AG04449 (cell line): ENCODE measurements around the gene RGS21.

Experiments used
- CTCF ChIA-PET: fragments of 350-600 bp; formaldehyde crosslinking; extraction: SDS; loops from one replicate; lab custom pipeline; 2021; ENCODE audit warnings: antibody characterized with exemption; lab: Yijun Ruan, JAX
- POLR2A ChIA-PET: fragments of 400-600, 350-600 bp; formaldehyde crosslinking; extraction: SDS; loops from one replicate; lab custom pipeline; 2020; ENCODE audit warnings: antibody characterized with exemption, inconsistent platforms; lab: Yijun Ruan, JAX
- DNase-seq: peaks from one replicate; pipeline ENCODE4 v3.0.0-alpha.2; 2010; ENCODE audit warnings: low read depth, low spot score
- H3K4me3 ChIP-seq: 2 replicates; pipeline ENCODE4 v1.5.1; 2011; ENCODE audit warnings: low read depth, mild to moderate bottlenecking, control low read depth, low read length
- TF ChIP-seq, protein P1 (sequence below): IDR thresholded peaks from one replicate; pipeline ENCODE4 v1.5.1; 2011; ENCODE audit warnings: mild to moderate bottlenecking, moderate library complexity, low read length, control low read depth, inconsistent platforms; ENCODE audit not compliant: insufficient read depth; ENCODE audit errors: missing control alignments

The RGS21 gene

DNA sequence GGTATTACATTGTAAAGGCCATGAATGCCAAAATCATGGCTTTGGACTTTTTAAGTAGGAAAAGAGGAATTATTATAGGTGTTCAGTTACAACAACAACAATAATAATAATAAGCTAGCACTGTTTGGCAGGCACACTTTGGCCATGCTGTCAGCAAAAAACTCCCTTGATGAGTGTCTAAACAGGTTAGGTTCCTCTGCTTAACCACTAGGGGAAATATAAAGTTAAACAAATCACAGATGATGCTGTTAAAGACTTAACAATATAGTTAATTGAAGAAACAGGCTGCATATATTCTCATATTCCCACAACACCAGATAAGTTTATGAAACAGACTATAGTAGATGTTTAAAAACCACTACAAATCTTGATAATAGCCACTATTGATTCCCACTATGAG, 46.4 kb downstream of the RGS21 start:
- ChIA-PET CTCF (no interaction called here), POLR2A (no interaction called here)
- DNase-seq, result no peak
- no peak overlapping the region for H3K4me3 ChIP-seq
- TF ChIP-seq, protein P1, sequence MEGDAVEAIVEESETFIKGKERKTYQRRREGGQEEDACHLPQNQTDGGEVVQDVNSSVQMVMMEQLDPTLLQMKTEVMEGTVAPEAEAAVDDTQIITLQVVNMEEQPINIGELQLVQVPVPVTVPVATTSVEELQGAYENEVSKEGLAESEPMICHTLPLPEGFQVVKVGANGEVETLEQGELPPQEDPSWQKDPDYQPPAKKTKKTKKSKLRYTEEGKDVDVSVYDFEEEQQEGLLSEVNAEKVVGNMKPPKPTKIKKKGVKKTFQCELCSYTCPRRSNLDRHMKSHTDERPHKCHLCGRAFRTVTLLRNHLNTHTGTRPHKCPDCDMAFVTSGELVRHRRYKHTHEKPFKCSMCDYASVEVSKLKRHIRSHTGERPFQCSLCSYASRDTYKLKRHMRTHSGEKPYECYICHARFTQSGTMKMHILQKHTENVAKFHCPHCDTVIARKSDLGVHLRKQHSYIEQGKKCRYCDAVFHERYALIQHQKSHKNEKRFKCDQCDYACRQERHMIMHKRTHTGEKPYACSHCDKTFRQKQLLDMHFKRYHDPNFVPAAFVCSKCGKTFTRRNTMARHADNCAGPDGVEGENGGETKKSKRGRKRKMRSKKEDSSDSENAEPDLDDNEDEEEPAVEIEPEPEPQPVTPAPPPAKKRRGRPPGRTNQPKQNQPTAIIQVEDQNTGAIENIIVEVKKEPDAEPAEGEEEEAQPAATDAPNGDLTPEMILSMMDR, result no peak

DNA sequence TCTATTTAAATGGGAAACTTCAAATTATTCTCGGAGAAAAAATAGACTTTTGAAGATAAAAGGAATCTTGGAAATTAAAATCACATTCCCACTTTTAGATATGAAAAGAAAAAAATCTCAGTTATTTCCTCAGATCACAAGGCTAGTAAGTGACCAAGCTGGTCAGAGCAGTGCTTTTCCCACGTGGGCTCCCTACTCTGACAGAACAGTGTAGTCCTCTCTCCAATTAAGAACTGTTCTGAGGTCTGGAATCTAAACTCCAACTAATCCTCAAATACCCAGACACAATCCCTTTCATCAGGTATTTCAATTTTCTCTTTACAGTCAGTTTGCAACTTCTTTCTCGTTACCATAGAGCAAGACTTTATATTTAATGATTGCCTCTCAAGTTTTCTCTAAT, 50.6 kb downstream of the RGS21 start:
- no peak for DNase-seq
- ChIA-PET POLR2A (no interaction called here), CTCF (no interaction called here)
- TF ChIP-seq, protein P1, result no peak
- no peak overlapping the region for H3K4me3 ChIP-seq

DNA sequence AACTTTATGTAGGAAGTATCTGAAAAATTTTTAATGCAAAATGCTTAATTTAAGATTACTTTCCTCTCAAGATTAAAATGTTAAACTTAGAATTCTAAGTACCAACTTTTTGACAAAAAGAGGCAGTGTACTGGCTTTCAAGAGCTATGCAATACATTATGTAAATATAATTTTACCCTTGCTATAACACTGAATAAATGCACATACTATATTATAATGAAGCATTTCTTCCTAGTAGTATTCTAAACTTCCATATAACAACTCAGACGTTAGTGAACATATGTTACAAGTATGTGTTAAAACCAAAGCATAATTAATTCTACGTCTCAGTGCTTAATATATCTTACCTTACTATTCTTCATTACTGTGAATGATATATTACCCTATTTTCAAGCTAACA, 58.5 kb downstream of the RGS21 start:
- TF ChIP-seq, protein P1, result no peak
- POLR2A ChIA-PET, result no interaction called here
- H3K4me3 ChIP-seq, result no peak overlapping the region
- CTCF ChIA-PET, result no interaction called here
- DNase-seq, result no peak

DNA sequence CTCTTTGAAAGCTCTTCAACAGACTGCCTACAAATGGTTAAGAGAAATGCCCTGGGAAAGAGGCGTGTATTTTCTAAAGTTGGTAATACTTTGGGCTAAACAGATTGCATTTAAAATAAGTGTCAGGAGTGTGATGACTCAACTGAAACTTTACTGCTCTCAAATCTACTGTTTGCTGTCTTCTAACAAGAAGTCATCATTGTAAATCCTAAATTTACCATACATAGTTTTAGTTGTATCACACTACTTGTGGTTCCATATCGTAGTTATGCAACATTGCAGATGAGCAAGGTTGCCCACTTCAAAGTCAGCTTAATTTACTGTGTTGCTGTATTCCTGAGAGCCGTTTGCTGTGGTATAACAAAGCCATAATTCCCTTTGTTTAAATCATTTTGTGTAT, 59.6 kb downstream of the RGS21 start:
- TF ChIP-seq, protein P1, result no peak
- no peak overlapping the region for H3K4me3 ChIP-seq
- CTCF ChIA-PET, result no interaction called here
- no peak for DNase-seq
- POLR2A ChIA-PET, result no interaction called here

DNA sequence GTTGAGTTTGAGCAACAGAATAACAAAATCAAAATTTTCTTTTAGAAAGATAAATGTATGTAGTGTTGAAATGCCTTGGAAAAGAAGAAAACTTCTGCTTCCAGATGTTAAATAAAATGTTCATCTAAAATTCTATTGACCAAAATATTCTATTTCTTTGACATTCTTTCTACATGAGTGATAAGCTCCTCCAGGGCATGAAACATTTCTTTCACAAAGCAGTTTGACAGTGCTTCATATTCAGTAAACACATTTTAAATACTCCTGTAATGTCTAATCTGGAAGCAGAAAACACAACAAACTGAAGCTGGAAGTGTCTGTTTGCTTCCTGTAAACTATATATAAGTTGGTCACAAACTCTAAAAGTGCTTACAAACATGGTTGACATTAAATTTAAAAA, 61.5 kb downstream of the RGS21 start:
- DNase-seq, result no peak
- ChIA-PET CTCF (no interaction called here), POLR2A (no interaction called here)
- no peak overlapping the region for H3K4me3 ChIP-seq
- TF ChIP-seq, protein P1, result no peak

DNA sequence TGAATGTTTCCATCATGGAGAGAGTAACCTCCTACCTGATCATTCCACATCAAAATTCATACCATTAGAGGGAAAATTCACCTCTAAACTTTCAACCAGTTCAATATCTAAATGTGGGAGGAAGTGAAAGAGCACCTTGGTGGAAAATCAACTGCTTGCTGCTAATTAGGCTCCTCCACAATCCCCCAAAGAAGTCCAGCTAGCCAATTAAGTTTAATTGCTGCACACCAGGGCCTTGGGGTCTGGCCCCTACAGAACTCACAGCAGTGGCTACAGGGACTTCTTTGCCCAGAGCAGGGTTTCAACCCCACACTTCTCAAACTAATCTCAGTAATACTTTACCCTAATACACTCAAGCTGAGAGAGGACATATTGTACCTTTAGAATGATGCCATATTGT, 62.1 kb downstream of the RGS21 start:
- TF ChIP-seq, protein P1, result no peak
- POLR2A ChIA-PET, result no interaction called here

More for the DNA sequence above, 62.1 kb downstream of the RGS21 start:
- no peak for DNase-seq
- CTCF ChIA-PET, result no interaction called here
- no peak overlapping the region for H3K4me3 ChIP-seq
